GM18517 (cell line): ENCODE data around the gene NCK2.

Source experiments
- ATAC-seq: cut with Tn5 transposase; IDR thresholded peaks from one replicate; pipeline ENCODE4 v1.9.1; 2021; ENCODE audit warnings: mild to moderate bottlenecking, moderate library complexity; ENCODE audit not compliant: unreplicated experiment

Gene NCK2

DNA sequence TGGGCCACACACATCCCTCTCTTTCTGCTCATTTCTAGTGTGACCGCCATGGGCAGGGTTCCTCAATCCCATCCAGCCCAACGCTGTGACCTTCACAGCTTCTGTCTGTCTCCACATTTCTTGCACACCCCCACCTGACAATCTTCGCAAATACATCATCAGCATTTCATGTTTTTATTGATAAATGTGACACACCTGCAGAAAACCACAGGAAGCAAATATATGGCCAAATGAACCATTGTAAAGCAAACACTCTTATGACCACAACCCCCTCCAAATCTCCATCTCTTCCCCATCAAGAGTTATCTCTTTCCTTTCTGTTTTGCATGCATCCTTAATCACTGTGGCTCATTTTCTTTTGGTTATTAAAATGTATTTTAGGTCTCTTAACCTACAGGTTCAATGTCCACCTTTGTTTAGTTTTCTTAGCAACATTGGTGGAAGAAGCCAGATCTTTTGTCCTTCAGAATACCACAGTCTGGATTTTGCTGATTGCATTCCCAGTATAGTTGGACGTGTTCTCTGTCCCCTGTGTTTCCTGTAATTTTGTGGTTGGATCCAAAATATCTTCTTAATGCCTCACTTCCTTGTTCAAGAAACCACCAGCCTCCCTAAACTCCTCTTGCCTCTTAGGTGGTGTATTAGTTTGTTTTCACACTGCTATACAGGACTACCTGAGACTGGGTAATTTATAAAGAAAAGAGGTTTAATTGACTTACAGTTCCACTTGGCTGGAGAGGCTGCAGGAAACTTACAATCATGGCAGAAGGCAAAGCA lies 9.8 kb upstream of the NCK2 start:
- ATAC-seq: no peak

DNA sequence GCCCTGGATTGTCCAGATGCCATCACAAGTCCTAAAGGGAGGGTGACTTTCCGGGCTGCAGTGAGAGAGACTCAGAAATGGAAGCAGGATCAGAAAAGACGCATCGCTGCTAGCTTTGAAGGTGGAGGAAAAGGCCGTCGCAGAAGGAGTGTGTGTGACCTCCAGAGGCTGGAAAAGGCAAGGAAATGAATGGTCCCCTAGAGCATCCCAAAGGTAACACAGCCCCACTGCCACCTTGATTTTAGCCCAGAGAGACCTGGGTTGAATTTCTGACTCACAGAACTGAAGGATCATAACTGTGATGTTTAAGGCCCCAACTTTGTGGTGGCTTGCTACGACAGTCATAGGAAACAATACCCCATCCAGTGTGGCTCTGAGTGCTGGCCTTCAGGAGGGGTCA lies 8.6 kb upstream of the NCK2 start:
- no peak for ATAC-seq

GRCh38 chr2:105737980-105738657 lies 6.6 kb upstream of the NCK2 start:
- ATAC-seq: no peak

DNA sequence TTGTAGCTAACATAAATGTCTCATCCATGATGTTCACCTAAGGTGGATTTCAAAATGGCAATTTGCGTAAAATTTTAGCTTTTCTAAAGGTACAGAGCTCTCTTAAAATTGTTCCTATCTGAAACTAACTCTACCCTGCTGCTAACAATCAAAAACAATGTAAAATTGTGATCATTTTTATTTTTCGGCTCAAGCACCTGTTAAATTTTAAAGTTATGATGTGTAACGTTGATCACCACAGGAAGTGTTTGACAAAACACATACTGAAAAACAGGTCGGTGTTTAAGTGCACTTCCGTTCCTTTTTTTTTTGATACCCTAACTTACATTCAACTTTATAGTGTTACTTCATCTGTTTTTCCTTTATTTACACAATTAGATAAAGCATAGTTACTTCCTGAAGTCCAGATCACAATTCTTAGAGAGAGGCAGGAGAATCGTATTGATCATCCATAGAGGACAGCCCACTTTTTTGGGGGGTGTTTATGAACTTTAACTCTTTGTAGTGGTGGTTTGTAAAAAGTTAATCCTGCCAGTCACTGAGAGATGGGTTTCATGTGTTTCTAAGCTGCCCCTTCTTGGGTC lies 6.0 kb upstream of the NCK2 start:
- ATAC-seq: no peak

DNA sequence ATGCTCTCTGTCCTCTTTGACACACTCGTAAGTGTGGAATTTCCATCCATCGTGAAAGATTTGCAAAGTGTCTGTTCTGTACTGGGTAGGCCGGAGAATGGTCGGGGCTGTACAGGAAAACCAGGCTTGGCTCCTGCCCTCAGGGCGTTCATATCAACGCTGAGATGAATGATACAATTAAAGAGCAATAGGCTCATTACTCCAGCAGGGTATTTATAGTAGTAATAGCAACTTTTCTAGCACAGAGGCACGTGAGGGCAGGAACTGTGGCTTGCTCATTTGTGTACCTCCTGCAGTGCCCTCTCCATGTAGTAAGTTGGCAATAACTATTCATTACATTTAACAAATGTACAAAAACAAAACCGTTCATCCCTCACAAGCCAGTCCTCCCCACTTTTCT lies 5.3 kb upstream of the NCK2 start:
- ATAC-seq: no peak

DNA sequence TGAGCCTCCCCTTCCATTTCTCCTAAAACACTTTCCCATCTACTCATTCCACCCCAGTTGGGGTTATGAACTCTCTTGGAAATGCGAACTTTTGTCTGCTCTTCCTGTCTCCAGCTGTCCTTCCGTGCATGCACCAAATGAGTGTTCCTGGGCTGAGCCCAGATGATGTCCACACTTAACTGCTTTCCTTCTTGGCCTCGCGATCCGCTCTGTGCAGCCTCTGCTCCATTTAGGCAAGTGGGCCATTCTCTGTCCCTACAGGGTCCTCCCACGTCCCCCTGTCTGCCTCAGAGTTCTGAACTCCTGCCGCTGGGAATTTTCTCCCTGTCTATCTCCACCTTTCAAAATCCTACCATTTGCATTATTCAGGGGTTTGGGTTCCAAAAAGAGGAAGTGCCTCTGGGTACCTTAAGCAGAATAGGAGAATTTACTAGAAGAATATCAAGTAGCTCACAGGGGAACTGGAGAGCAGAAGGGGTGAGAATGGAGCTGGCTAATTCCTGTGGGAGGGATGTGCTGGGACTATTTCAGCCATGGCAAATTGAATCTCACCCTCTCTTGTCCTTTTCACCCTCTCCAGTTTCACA lies 4.7 kb upstream of the NCK2 start:
- no peak for ATAC-seq

- ATAC-seq: no peak
Observed at GRCh38 chr2:105741174-105741573, 3.5 kb upstream of the NCK2 start.

- no peak for ATAC-seq
Observed at GRCh38 chr2:105741617-105742016, 3.1 kb upstream of the NCK2 start.

- peak; percentile 44 for ATAC-seq
Observed at GRCh38 chr2:105744091-105744908, 412 bp upstream of the NCK2 start.

DNA sequence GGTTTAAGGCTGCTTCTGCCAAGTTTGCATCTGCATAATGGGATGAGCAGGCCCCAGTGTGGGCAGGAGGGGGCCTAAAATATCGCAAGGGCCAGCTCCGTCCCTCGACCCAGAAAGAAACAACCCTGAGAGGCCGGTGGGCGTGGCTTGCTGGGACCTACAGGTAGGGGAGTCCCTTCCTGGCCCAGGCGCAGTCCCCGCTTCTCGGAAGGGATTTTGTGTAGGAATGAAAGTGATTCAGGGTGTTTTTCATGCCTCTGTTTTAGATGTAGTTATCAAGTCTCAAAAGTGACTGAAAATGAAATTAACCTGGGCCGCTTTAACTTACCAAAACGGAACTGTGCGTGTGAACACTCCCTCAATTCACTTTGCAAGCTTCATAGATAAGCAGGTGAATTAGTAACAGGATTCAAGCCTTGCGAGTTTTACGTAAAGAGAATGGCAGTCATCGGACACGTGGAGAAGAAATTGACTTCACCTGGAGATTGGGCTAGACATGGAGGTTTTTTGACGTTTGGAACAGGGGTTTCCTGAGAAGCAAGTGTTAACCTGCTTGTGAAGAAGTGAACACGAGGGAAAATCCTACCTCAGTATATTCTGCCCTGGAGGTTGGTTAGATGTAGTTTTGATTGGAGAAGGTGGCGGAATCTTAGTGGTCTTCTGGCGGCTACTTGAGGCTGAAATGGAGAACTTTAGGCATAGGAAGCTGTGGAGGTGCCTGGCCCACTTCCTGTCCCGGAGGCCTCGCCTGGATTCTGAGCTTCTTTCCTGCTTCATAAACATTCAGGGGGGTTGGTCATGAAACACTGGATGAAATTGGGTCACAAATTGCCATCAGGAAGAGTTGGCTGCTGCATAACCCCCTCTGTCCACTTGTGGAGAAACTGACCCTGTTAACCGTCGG lies 1.7 kb downstream of the NCK2 start:
- peak; percentile 65 for ATAC-seq

DNA sequence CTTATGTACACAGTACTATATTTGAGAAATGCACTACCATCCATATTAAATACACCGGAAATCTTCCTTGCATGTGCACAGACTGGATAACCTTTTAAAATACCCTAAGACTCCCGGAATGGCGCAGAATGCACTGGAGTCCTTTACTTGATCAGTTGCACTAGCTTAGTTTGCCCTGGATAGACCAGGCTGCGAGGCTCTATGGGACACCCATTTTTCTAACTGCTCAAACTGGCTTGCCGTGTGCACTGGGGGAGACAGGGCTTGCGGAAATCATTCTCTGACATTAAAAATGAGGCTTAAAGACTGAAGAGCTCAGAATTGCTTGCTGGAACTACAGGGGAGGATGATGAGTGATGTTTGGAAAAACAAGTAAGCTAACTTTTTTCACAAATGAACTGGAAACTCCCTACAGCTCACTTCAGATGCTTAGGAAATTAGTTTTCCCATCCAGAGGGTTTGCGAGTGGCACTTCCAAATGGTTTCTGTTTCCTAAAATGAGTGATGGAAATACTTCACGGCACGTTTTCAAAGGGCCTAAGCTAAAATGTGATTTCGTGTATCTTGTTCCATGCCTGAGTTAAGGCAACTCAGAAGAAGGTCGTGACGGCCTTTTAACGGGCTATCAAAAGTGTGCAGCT lies 2.7 kb downstream of the NCK2 start:
- ATAC-seq: no peak

DNA sequence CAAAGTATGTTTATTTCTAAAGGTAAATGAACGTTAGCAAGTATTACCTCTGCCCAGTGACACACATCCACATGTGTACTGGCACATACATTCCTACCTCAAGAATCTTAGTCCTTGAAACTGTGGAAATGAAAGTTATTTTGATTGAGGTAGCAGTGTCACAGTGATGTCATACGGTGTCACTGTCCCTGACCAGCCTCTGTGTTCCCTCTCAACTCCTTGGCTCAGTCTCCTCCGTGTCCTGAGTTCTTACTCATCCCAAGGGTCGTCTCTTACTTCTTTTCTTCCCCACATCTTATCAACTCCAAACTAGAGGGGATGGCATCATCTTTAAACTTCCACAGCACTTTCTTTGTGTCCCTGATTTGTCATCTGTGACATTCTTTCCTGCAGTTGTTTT lies 3.3 kb downstream of the NCK2 start:
- ATAC-seq: no peak

DNA sequence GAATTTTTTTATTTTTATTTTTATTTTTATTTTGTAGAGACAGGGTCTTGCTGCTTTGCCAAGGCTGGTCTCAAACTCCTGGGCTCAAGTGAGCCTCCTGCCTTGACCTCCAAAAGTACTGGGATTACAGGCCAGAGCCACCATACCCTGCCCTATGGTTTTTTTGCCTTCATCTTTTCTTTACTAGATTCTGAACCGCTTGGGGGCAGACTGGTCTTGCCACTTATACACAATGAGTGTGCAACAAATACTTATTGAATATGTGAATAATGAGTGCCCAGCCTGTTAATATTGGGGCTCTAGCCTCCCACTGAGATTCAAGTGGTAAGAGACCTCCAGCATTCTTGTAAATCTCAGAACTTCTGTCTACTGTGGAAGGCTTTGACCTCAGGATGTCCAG lies 3.9 kb downstream of the NCK2 start:
- ATAC-seq: no peak

GRCh38 chr2:105749583-105750400 lies 5.1 kb downstream of the NCK2 start:
- ATAC-seq: no peak

- no peak for ATAC-seq
Observed at GRCh38 chr2:105750735-105751134, 6.0 kb downstream of the NCK2 start.

DNA sequence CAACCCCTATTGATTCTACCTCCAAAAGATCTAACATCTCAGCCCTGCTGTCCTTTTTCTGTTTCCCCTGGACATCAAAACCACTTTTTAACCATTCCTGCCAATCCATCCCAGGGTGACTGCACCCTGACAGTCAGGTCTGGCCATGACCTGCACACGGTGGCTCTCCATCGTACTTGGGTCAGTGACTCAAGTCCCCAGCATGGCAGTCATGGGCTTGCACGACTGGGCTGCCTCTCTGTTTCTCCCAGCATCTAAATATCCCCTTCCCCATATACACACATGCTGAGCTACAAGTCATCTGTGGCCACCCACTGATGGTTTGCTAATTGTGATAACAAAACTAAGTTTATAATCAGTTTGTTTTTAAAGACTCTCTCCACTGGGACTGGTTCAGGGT lies 6.6 kb downstream of the NCK2 start:
- no peak for ATAC-seq

- no peak for ATAC-seq
Observed at GRCh38 chr2:105752691-105753358, 8.1 kb downstream of the NCK2 start.

DNA sequence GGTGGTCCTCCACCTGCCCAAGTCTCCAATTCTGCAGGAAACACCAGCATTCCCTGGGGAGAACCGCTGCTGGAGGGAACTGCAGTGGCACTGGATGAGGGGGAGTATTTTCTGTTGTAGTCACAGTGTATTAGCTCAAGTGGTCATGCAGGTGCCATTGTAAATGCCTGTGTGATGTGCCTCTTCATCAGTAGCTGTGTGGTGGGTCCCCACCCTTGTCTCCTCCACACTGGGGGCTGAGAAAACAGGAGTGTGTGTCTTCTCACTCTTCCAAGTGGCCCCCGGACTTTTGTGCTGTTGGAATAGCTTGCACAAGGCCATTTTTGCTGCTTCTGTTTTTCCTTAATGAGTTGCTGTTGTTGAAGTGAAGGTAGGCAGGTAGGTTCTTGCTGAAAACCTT lies 8.7 kb downstream of the NCK2 start:
- no peak for ATAC-seq
